Activated naive CD4-positive, alpha-beta T cell treated with anti-CD3 and anti-CD28 coated beads, Interleukin-2, amount 50 U/mL, for 24 hours (primary cell): ENCODE results near the gene GPR85.

Experiments
- H3K27ac Mint-ChIP-seq: one replicate; pipeline ENCODE4 v1.8.0; 2021; ENCODE audit warnings: mild to moderate bottlenecking, mixed read lengths
- H3K27me3 Mint-ChIP-seq: one replicate; pipeline ENCODE4 v1.8.0; 2021; ENCODE audit warnings: mixed read lengths
- H3K36me3 Mint-ChIP-seq: one replicate; pipeline ENCODE4 v1.8.0; 2021; ENCODE audit warnings: mixed read lengths
- H3K4me1 Mint-ChIP-seq: one replicate; pipeline ENCODE4 v1.8.0; 2021; ENCODE audit warnings: mixed read lengths
- H3K4me3 Mint-ChIP-seq: one replicate; pipeline ENCODE4 v1.8.0; 2021; ENCODE audit warnings: mild to moderate bottlenecking, mixed read lengths
- H3K9me3 Mint-ChIP-seq: one replicate; pipeline ENCODE4 v1.8.0; 2021; ENCODE audit warnings: mixed read lengths

The GPR85 gene

DNA sequence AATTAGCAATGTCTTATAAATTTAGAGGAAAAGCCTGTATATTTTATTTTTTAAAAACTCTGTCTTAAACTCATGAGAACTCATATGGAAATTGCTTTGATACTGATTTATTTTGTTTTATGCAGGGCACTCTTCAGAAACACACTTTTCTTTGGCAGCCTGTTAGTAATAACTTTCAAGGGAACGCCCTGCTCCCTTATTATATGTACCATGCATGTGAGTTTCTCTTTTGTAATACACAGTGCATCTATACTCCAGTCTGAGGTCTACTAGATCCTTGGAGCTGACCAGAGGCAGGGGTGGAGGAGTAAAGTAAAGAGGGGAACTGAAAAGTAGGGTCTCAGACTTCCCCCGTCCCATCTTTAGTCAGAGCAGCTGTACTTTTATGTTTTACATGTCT lies 40.2 kb downstream of the GPR85 start:
- Mint-ChIP-seq H3K4me1 (no peaks in the 10 kb centered on the region), H3K27ac (no peak overlapping the region), H3K27me3 (peaks cover 7% of the 10 kb centered on the region), H3K9me3 (no peaks in the 10 kb centered on the region), H3K36me3 (no peaks in the 10 kb centered on the region), H3K4me3 (no peak overlapping the region)

DNA sequence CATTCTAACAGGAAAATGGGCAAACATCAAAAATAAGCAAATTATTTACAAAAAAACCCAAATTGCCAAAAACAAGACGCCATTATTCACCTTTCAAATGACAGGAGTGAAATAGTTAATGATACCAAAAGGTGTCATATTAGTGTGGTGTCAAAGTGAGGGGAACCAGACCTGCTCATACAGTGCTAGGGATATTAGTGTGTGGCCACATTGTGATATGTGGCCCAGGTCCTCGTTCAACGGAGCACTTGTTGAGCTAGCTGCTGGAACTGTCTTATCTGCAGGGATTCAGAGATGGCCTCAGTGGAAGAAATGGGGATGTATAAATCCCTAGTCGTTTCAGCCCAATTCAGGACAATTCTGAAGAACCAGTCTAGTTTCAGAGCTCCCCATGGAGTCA lies 41.2 kb downstream of the GPR85 start:
- no peak overlapping the region for H3K27ac Mint-ChIP-seq
- peaks cover 8% of the 10 kb centered on the region for H3K27me3 Mint-ChIP-seq
- H3K4me3 Mint-ChIP-seq, result no peak overlapping the region
- H3K4me1 Mint-ChIP-seq, result no peaks in the 10 kb centered on the region
- no peaks in the 10 kb centered on the region for H3K9me3 Mint-ChIP-seq
- no peaks in the 10 kb centered on the region for H3K36me3 Mint-ChIP-seq

DNA sequence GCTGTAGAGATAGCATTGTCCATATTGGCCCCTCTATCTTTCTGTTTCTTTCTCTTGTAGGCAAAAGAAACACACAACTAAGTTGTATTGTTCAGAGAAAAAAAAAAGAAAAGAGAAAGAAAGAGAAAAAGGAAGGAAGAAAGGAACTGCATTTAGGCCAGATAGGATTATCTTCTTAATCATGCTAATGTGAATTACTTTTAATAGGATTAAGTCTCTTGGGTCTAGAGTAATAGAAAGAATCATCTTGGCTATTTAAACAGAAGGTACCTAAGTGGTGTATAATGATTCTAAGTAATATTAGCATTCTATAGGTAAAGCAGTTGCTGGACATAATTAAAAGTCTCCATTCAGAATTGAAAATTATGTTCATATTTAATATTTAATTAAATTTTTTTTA lies 42.2 kb downstream of the GPR85 start:
- Mint-ChIP-seq H3K4me1 (no peaks in the 10 kb centered on the region), H3K27ac (no peak overlapping the region), H3K4me3 (no peak overlapping the region), H3K9me3 (no peaks in the 10 kb centered on the region), H3K27me3 (peaks cover 8% of the 10 kb centered on the region), H3K36me3 (no peaks in the 10 kb centered on the region)

DNA sequence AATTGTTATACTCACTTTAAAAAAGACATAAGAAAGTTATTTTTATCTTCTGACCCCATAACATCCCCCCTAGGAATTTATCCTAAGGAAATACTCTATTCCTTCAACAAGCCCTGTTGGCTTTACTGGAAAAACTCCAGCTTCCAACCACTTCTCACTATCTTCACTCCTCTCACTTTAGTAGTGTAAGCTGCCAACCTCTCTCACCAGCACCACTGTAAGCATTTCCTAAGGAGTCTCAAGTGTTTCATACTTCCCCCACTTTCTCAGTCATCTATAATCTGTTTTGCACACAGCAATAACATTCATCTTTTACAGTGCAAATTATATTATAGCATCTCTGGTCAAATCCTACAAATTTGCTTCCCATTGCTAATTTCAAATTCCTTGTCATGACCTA lies 45.8 kb downstream of the GPR85 start:
- Mint-ChIP-seq H3K27me3 (peaks cover 12% of the 10 kb centered on the region), H3K4me1 (no peaks in the 10 kb centered on the region), H3K27ac (no peak overlapping the region), H3K36me3 (no peaks in the 10 kb centered on the region), H3K4me3 (no peak overlapping the region), H3K9me3 (no peaks in the 10 kb centered on the region)

DNA sequence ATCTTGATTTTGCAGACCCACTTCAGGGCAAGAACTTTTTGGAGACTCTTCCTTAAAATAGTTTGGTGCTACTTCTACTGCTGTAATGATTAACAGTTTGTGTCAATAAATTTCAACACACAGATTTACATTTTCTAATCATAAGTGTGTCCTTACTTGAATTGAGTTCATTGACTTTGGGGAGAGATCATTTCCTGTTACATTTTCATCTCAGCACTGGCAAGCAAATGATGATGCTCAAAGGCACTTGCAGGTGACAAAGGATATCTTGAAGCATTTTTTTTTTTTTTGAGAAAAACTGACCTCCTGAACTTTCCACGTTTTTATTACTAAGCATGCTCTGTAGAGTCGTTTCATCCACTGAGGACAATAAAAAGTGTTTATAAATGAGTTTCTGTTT lies 52.7 kb downstream of the GPR85 start:
- Mint-ChIP-seq H3K9me3 (no peaks in the 10 kb centered on the region), H3K27me3 (peaks cover 9% of the 10 kb centered on the region), H3K36me3 (no peaks in the 10 kb centered on the region), H3K4me1 (no peaks in the 10 kb centered on the region), H3K4me3 (no peak overlapping the region), H3K27ac (no peak overlapping the region)
